ENCODE data around the gene TRNP1. TPM values are rescaled to one million over a fixed set of nuclear protein-coding genes. Genes with fewer than 3 reads are reported as not detected.
"Not testable (repeated sequence)": the region's sequence is repeated elsewhere in the genome, so short reads cannot be mapped to it uniquely, and the experiment has no call there.

TRNP1 gene
- total and polyA plus RNA-seq, 4 donors, result 15.0 to 30.8 (median 15.7) TPM

GRCh38 chr1:26981146-26981846 is 12.2 kb upstream of the TRNP1 start:
- no peaks in the 10 kb centered on the region for H3K27me3 ChIP-seq (ENCODE audit: control insufficient read depth in 1 of 2, insufficient read depth in 2 of 2, low read length in 1 of 2)
- ATAC-seq (ENCODE audit: low FRiP score) (no peak), DNase-seq (no peak)
- H3K27ac ChIP-seq (ENCODE audit: low read depth in 1 of 2, low read length in 2 of 2), result no peak overlapping the region
- no peaks in the 10 kb centered on the region for H3K9me3 ChIP-seq (ENCODE audit: control insufficient read depth, low read length)
- no peak overlapping the region for H3K4me3 ChIP-seq (ENCODE audit: low read length in 2 of 2)
- intact Hi-C loops (cut with DNase I), result no loop called here
- 56 to 57% methylated on average over 3 of the region's 3 CpGs for WGBS, 2 donors
- no peaks in the 10 kb centered on the region for H3K36me3 ChIP-seq (ENCODE audit: control insufficient read depth in 1 of 2, insufficient read depth in 2 of 2, low read length in 1 of 2)
- no peaks in the 10 kb centered on the region for H3K4me1 ChIP-seq (ENCODE audit: control insufficient read depth in 1 of 2, insufficient read depth in 2 of 2, low read length in 2 of 2)

GRCh38 chr1:26983863-26984262 is 9.6 kb upstream of the TRNP1 start:
- H3K27me3 ChIP-seq (ENCODE audit: control insufficient read depth in 1 of 2, insufficient read depth in 2 of 2, low read length in 1 of 2), result no peaks in the 10 kb centered on the region

GRCh38 chr1:26984291-26984690 is 9.2 kb upstream of the TRNP1 start:
- no peak for DNase-seq
- H3K4me3 ChIP-seq (ENCODE audit: low read length in 2 of 2), result no peak overlapping the region
- H3K36me3 ChIP-seq (ENCODE audit: control insufficient read depth in 1 of 2, insufficient read depth in 2 of 2, low read length in 1 of 2), result no peaks in the 10 kb centered on the region
- ATAC-seq (ENCODE audit: low FRiP score), result no peak
- intact Hi-C loops (cut with DNase I), result no loop called here
- no peaks in the 10 kb centered on the region for H3K4me1 ChIP-seq (ENCODE audit: control insufficient read depth in 1 of 2, insufficient read depth in 2 of 2, low read length in 2 of 2)
- H3K27me3 ChIP-seq (ENCODE audit: control insufficient read depth in 1 of 2, insufficient read depth in 2 of 2, low read length in 1 of 2), result no peaks in the 10 kb centered on the region
- 61 to 72% methylated on average over 8 of the region's 8 CpGs for WGBS, 2 donors
- no peak overlapping the region for H3K27ac ChIP-seq (ENCODE audit: low read depth in 1 of 2, low read length in 2 of 2)
- no peaks in the 10 kb centered on the region for H3K9me3 ChIP-seq (ENCODE audit: control insufficient read depth, low read length)

More at GRCh38 chr1:26983863-26984262, 9.6 kb upstream of the TRNP1 start:
- no peak for ATAC-seq (ENCODE audit: low FRiP score)
- H3K4me1 ChIP-seq (ENCODE audit: control insufficient read depth in 1 of 2, insufficient read depth in 2 of 2, low read length in 2 of 2), result no peaks in the 10 kb centered on the region
- WGBS, 2 donors, result 17 to 32% methylated on average over 5 of the region's 5 CpGs
- no peaks in the 10 kb centered on the region for H3K36me3 ChIP-seq (ENCODE audit: control insufficient read depth in 1 of 2, insufficient read depth in 2 of 2, low read length in 1 of 2)
- no peak for DNase-seq
- H3K4me3 ChIP-seq (ENCODE audit: low read length in 2 of 2), result no peak overlapping the region
- H3K9me3 ChIP-seq (ENCODE audit: control insufficient read depth, low read length), result no peaks in the 10 kb centered on the region
- no peak overlapping the region for H3K27ac ChIP-seq (ENCODE audit: low read depth in 1 of 2, low read length in 2 of 2)
- intact Hi-C loops (cut with DNase I), result no loop called here

- WGBS, 2 donors, result 60 to 71% methylated on average over 2 of the region's 2 CpGs
- H3K36me3 ChIP-seq (ENCODE audit: control insufficient read depth in 1 of 2, insufficient read depth in 2 of 2, low read length in 1 of 2), result no peaks in the 10 kb centered on the region
- intact Hi-C loops (cut with DNase I), result no loop called here
- DNase-seq (no peak), ATAC-seq (ENCODE audit: low FRiP score) (no peak)
- no peaks in the 10 kb centered on the region for H3K4me1 ChIP-seq (ENCODE audit: control insufficient read depth in 1 of 2, insufficient read depth in 2 of 2, low read length in 2 of 2)
- H3K4me3 ChIP-seq (ENCODE audit: low read length in 2 of 2), result no peak overlapping the region
- no peak overlapping the region for H3K27ac ChIP-seq (ENCODE audit: low read depth in 1 of 2, low read length in 2 of 2)
- no peaks in the 10 kb centered on the region for H3K9me3 ChIP-seq (ENCODE audit: control insufficient read depth, low read length)
- H3K27me3 ChIP-seq (ENCODE audit: control insufficient read depth in 1 of 2, insufficient read depth in 2 of 2, low read length in 1 of 2), result no peaks in the 10 kb centered on the region
Observed at GRCh38 chr1:26986658-26987057, 6.8 kb upstream of the TRNP1 start.

- 76 to 81% methylated on average over 12 of the region's 12 CpGs for WGBS, 2 donors
- DNase-seq; H3K27me3 ChIP-seq (ENCODE audit: control insufficient read depth in 1 of 2, insufficient read depth in 2 of 2, low read length in 1 of 2); H3K27ac ChIP-seq (ENCODE audit: low read depth in 1 of 2, low read length in 2 of 2); H3K4me1 ChIP-seq (ENCODE audit: control insufficient read depth in 1 of 2, insufficient read depth in 2 of 2, low read length in 2 of 2); H3K9me3 ChIP-seq (ENCODE audit: control insufficient read depth, low read length); H3K36me3 ChIP-seq (ENCODE audit: control insufficient read depth in 1 of 2, insufficient read depth in 2 of 2, low read length in 1 of 2); H3K4me3 ChIP-seq (ENCODE audit: low read length in 2 of 2); intact Hi-C loops (cut with DNase I); ATAC-seq (ENCODE audit: low FRiP score): not testable (repeated sequence)
Observed at GRCh38 chr1:26989403-26990109, 3.9 kb upstream of the TRNP1 start.

GRCh38 chr1:26991310-26992116 is 2.0 kb upstream of the TRNP1 start:
- Histone ChIP-seq H3K9me3 (ENCODE audit: control insufficient read depth, low read length) (no peaks in the 10 kb centered on the region), H3K27me3 (ENCODE audit: control insufficient read depth in 1 of 2, insufficient read depth in 2 of 2, low read length in 1 of 2) (peaks cover 0 to 2% of the 10 kb centered on the region in 2 donors), H3K27ac (ENCODE audit: low read depth in 1 of 2, low read length in 2 of 2) (no peak overlapping the region), H3K4me1 (ENCODE audit: control insufficient read depth in 1 of 2, insufficient read depth in 2 of 2, low read length in 2 of 2) (no peaks in the 10 kb centered on the region), H3K4me3 (ENCODE audit: low read length in 2 of 2) (no peak overlapping the region), H3K36me3 (ENCODE audit: control insufficient read depth in 1 of 2, insufficient read depth in 2 of 2, low read length in 1 of 2) (no peaks in the 10 kb centered on the region)
- 32 to 47% methylated on average over 9 to 10 of the region's 10 CpGs for WGBS, 2 donors
- DNase-seq (no peak), ATAC-seq (ENCODE audit: low FRiP score) (no peak)
- intact Hi-C loops (cut with DNase I), result no loop called here

GRCh38 chr1:26994020-26994786 is 711 bp downstream of the TRNP1 start:
- intact Hi-C loops (cut with DNase I), result no loop called here
- Histone ChIP-seq H3K4me3 (ENCODE audit: low read length in 2 of 2) (peak overlapping the region; percentile 6 to 68), H3K4me1 (ENCODE audit: control insufficient read depth in 1 of 2, insufficient read depth in 2 of 2, low read length in 2 of 2) (no peaks in the 10 kb centered on the region), H3K27me3 (ENCODE audit: control insufficient read depth in 1 of 2, insufficient read depth in 2 of 2, low read length in 1 of 2) (peaks cover 0 to 2% of the 10 kb centered on the region in 2 donors), H3K36me3 (ENCODE audit: control insufficient read depth in 1 of 2, insufficient read depth in 2 of 2, low read length in 1 of 2) (no peaks in the 10 kb centered on the region), H3K27ac (ENCODE audit: low read depth in 1 of 2, low read length in 2 of 2) (peak overlapping the region in 1 of 2 donors; percentile 64), H3K9me3 (ENCODE audit: control insufficient read depth, low read length) (no peaks in the 10 kb centered on the region)
- ATAC-seq (ENCODE audit: low FRiP score) (no peak), DNase-seq (no peak)
- 1% methylated on average over 73 to 97 of the region's 97 CpGs for WGBS, 2 donors

Measured in aorta (tissue), 5 donors.